Middle frontal gyrus (tissue), 1 donor: ENCODE results near the gene ENG.
"Not testable (repeated sequence)": the region's sequence is repeated elsewhere in the genome, so short reads cannot be mapped to it uniquely, and the experiment has no call there.

Experiments used
- DNase-seq: peaks from one replicate; pipeline ENCODE4 v3.0.0-alpha.2; 2015; ENCODE audit warnings: low spot score; ENCODE audit errors: extremely low spot score

The ENG gene

DNA sequence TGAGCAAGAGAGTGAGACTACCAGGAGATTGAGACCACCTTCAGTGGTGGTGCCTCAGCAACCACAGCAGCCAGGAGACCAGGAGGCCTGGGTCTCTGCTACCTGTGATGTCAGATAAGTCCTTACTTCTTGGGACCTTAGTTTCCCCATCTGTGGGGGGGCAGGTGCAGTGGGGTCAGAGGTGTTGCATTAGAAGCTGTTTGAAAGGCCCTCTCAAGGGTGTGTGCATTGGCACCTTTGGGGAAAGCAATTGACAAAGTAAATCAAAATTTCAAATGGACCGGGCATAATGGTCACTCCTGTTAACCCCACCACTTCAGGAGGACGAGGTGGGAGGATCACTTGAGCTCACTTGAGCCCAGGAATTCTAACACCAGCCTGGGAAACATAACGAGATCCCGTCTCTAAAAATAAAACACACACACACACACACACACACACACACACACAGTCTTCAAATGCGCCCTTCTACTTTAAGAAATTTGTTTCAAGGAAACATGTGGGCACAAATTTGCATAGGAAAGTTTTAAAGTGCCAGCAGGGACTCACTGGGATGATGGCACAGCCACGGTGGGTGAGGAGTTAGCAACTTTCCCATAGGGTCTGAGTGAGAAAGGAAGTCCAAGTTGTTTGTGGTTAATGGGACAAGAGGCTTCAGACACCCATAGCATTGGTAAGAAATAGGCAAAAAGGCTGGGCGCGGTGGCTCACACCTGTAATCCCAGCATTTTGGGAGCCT is 24.4 kb upstream of the ENG start:
- DNase-seq: no peak

- DNase-seq: no peak
Measured at GRCh38 chr9:127878001-127878651, 23.7 kb upstream of the ENG start.

DNA sequence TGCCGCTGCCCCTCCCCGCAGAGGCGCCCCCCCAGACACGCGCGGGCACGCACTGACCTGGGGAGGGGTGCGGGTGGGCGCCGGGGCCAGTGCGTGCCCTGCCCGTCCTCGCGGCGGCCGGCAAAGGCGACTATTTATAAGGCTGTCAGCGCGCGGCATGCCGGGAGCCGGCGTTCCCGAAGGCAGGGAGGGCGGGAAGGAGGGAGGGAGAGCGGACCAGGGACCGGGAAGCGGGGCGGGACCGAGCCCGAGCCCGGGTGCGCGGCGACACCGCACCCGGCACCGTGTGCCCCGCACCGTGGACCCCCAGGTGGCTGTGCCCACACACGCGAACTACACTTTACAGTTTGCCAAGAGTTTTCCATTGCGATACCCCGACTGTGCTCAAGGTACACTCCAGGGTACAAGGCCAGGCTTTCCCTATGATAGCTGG is 23.1 kb upstream of the ENG start, which contains the start of gene AK1:
Gene AK1, minus strand, starts transcription at position 110 of the 433 bp plus-strand sequence. CDS start 3,058 bp downstream, outside the sequence.
- peak; percentile 62 for DNase-seq

GRCh38 chr9:127876764-127877562 is 22.5 kb upstream of the ENG start:
- no peak for DNase-seq

DNA sequence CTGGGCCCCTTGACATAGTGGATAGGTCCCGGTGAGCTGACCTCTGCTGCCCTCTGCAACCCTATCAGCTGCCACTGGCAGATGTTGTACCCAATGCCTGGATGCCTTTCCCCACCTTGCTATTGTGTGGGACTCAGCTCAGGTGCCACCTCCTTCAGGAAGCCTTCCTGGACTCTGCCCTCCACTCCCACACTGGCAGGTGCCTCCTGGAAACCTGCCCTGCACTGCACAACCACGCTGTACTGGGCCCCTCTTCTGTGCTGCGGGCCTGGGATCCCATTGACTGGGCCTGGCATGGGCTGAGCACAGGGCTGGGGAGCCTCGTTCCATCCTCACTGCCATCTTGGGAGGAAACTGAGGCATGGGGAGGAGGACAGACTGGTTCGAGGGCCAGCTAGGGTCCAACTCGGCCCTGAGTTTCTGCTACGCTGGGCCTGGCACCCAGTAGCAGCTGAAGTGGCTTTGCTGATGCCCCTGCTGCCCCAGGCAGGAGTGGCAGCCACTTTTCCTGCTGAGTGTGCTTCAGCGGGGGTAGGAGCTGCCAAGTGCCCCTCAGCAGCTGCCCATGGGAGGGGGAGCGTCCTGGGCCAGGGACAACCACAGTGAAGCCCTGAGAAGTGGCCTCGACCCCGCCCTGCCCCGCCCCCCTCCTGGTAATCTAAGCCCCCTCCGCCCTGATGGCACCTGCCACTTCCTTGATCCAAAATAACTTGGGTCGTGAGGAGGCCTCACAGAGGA is 21.7 kb upstream of the ENG start:
- no peak for DNase-seq

GRCh38 chr9:127875306-127875966 is 21.0 kb upstream of the ENG start:
- no peak for DNase-seq

GRCh38 chr9:127874301-127875221 is 20.1 kb upstream of the ENG start:
- DNase-seq: no peak

- DNase-seq: peak; percentile 27
Measured at GRCh38 chr9:127873886-127874285, 19.4 kb upstream of the ENG start.

- no peak for DNase-seq
Measured at GRCh38 chr9:127873223-127873691, 18.8 kb upstream of the ENG start.

GRCh38 chr9:127872369-127873222 is 18.1 kb upstream of the ENG start:
- no peak for DNase-seq

DNA sequence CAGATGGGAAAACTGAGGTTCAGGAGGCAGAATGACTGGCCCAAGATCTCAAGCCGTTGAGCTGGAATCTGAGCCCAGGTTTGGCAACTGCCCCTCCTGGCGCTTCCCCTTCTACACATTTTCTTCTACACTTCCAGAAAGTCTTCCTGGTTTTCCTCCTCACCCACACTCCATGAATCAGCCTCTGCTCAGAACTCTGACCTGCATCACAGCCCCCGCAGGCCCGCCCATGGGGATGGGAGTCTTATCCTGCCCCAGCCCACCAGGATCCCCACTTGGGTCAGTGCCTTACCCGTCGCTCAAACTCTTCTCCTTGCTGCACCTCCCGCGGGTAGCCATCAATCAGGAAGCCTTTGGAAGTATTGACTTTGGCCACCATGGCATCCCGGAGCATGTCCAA is 17.1 kb upstream of the ENG start:
- no peak for DNase-seq

- no peak for DNase-seq
Measured at GRCh38 chr9:127870887-127871286, 16.4 kb upstream of the ENG start.

DNA sequence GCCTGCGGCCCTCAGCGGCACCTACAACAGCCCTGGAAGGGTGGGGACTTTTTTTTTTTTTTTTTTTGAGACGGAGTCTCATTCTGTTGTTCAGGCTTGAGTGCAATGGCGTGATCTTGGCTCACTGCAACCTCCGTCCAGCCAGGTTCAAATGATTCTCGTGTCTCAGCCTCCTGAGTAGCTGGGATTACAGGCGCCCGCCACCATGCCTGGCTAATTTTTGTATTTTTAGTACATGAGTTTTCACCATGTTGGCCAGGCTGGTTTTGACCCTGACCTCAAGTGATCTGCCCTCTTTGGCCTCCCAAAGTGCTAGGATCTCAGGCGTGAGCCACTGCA is 15.7 kb upstream of the ENG start:
- not testable (repeated sequence) for DNase-seq

DNA sequence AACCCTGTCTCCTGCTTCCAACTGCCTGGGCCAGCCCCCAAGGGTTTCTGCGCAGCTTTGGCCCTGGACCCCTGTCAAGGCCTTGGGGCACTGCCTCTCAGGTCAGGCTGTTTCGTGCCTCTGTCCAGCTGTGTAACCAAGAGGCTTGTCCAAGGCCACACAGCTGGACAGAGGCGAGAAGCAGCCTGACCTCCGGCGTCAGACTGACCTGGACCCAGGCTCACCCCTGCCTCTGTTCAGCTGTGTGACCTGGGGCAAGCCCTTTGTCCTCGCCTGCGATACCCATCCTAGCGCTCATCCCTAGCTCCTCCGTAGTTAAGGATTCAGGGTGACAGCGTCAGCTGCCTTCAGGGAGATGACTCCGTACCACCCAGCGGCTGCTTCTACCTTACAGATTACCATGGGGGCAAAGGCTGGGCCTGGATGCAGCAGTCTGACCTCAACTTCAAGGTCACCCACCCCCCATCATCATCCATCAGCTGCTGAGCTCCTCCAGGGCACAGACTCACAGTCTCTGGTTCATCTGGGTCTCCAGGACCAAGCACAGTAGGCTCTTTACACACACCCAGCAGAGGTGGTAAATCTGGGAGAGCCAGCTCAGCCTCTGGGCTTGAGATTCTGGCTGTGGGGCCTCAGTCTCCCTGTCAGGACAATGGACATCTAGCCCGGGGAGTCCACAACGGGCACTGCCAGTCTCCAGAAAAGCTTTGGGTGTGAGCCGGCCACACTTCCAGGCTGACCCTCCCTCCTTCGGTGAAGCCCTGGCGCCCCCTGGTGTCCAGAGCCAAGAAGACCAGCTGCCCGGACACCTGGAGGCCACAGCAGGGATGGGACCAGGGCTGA is 15.1 kb upstream of the ENG start:
- DNase-seq: peak; percentile 44

GRCh38 chr9:127868278-127868902 is 13.9 kb upstream of the ENG start:
- DNase-seq: no peak

GRCh38 chr9:127867356-127868277 is 13.2 kb upstream of the ENG start:
- DNase-seq: no peak
